Spleen (tissue), 11 donors: ENCODE data around the gene ACTR3C. TPM values are rescaled to one million over a fixed set of nuclear protein-coding genes. Genes with fewer than 3 reads are reported as not detected.
"Not testable (repeated sequence)": the region's sequence is repeated elsewhere in the genome, so short reads cannot be mapped to it uniquely, and the experiment has no call there.

Source experiments
- DNase-seq: peaks from one replicate; pipeline ENCODE4 v3.0.0-alpha.2; 2020
- H3K27ac ChIP-seq, 8 donors: fragments of 200-600 bp; sonication (generic) in 7 of 8; 1 replicate in 4 of 8; 2 replicates in 4 of 8; pipeline versions ENCODE4 v1.5.0 to v1.8.0; 2016 to 2021; ENCODE audit warnings: inconsistent platforms in 4 of 8, mild to moderate bottlenecking in 4 of 8, moderate library complexity in 1 of 8
- H3K27me3 ChIP-seq, 7 donors: fragments of 200-600 bp; sonication (generic) in 6 of 7; replicated peaks in 1 of 7; 1 replicate in 4 of 7; 2 replicates in 3 of 7; pipeline versions ENCODE4 v1.5.0 to v1.8.0; 2016 to 2021; ENCODE audit warnings: inconsistent platforms in 3 of 7, mild to moderate bottlenecking in 1 of 7
- H3K36me3 ChIP-seq, 6 donors: fragments of 200-600 bp; sonication (generic) in 5 of 6; 1 replicate in 4 of 6; 2 replicates in 2 of 6; pipeline versions ENCODE4 v1.5.0 to v1.8.0; 2016 to 2021; ENCODE audit warnings: inconsistent platforms in 2 of 6
- H3K4me1 ChIP-seq, 6 donors: fragments of 200-600 bp; sonication (generic) in 5 of 6; 1 replicate in 3 of 6; 2 replicates in 3 of 6; pipeline versions ENCODE4 v1.5.0 to v1.8.0; 2016 to 2021; ENCODE audit warnings: inconsistent platforms in 3 of 6
- H3K4me3 ChIP-seq, 8 donors: fragments of 200-600 bp; sonication (generic) in 7 of 8; 1 replicate in 4 of 8; 2 replicates in 4 of 8; pipeline versions ENCODE4 v1.5.0 to v1.8.0; 2016 to 2021; ENCODE audit warnings: inconsistent platforms in 4 of 8, mild to moderate bottlenecking in 4 of 8, moderate library complexity in 2 of 8
- H3K9me3 ChIP-seq, 8 donors: fragments of 200-600 bp; sonication (generic) in 7 of 8; 1 replicate in 4 of 8; 2 replicates in 4 of 8; pipeline versions ENCODE4 v1.5.0 to v1.8.0; 2016 to 2021; ENCODE audit warnings: inconsistent platforms in 4 of 8
- CTCF ChIP-seq, 11 experiments: fragments of 200-600 bp in 7 of 11; fragments of 450-650 bp in 4 of 11; sonication (generic) in 4 of 11; IDR thresholded peaks in 8 of 11; conservative IDR thresholded peaks in 3 of 11; 1 replicate in 7 of 11; 2 replicates in 4 of 11; pipeline versions ENCODE4 v1.4.0 to v1.8.0; 2016 to 2021; ENCODE audit warnings: antibody characterized with exemption in 11 of 11, inconsistent platforms in 4 of 11, mild to moderate bottlenecking in 1 of 11
- POLR2A ChIP-seq, 3 donors: fragments of 450-650 bp; IDR thresholded peaks; one replicate each; pipeline ENCODE4 v1.5.1; 2017; ENCODE audit warnings: antibody characterized with exemption in 3 of 3, mild to moderate bottlenecking in 1 of 3
- POLR2AphosphoS5 ChIP-seq, 3 donors: sonication (generic); formaldehyde crosslinking; IDR thresholded peaks; one replicate each; pipeline ENCODE4 v1.5.1; 2017; ENCODE audit warnings: antibody characterized with exemption in 3 of 3
- WGBS, 5 donors: extraction: QIAGEN DNeasy Blood & Tissue Kit in 3 of 5; methylation state at CpG; one replicate each; pipeline versions ENCODE4 v1.1.5 to v1.1.7; 2013 to 2018; 5-methylcytosine and 5-hydroxymethylcytosine counted together
- intact Hi-C: fragments of 100-400 bp; cut with DNase I; formaldehyde crosslinking; loops from one replicate; pipeline ENCODE4 v1.15.0; 2023; ENCODE audit warnings: low total_unique reads
- polyA plus RNA-seq, 3 donors: library from polyadenylated mRNA; stranded (reverse); fragments of 200-250 nt; gene quantifications; one replicate each; pipeline ENCODE4 v1.2.1, GENCODE V29; 2013
- total RNA-seq, 7 donors: library from RNA; depleted of rRNA in 3 of 7; stranded (reverse); fragments of >200 nt in 3 of 7; fragmentation: NEBNext Ultra II Directional in 4 of 7; extraction: Animal tissue kit (Norgen Biotek cat#: 25700) in 4 of 7; gene quantifications; one replicate each; pipeline versions ENCODE4 v1.1.0 to v1.2.1, GENCODE V29; 2016 to 2021
- donor health status: healthy with polysubstance abuse.
- donor health status: DM: no; HTN: no; CAD: no; lungs with moderate emphysema.
- donor health status: DM: no; HTN: no; CAD: no.
- donor health status: Bipolar disorder and iron deficiency.
- donor health status: healthy.
- donor health status: DM: no; HTN: no; CAD: no.
- donor health status: DM: yes; HTN: yes; CAD: no.

Gene ACTR3C
- total and polyA plus RNA-seq, 10 donors, result 0.78 to 18.6 (median 7.6) TPM

- no peaks in the 10 kb centered on the region for H3K27me3 ChIP-seq
- H3K9me3 ChIP-seq, result no peaks in the 10 kb centered on the region
- 88 to 99% (median 98%) methylated on average over 5 of the region's 5 CpGs for WGBS, 5 donors
- no peak for TF ChIP-seq POLR2A (IDR thresholded peaks at IDR 0.05)
- TF ChIP-seq CTCF (IDR thresholded peaks at IDR 0.05 in 8 of 11, conservative IDR thresholded peaks at IDR 0.05 in 3 of 11), result no peak
- TF ChIP-seq POLR2AphosphoS5 (IDR thresholded peaks at IDR 0.05), result no peak
- intact Hi-C loops, result no loop called here
- DNase-seq, result no peak
- H3K36me3 ChIP-seq, result no peaks in the 10 kb centered on the region
- no peak overlapping the region for H3K27ac ChIP-seq
- H3K4me1 ChIP-seq, result peaks cover 0 to 11% (median 0%) of the 10 kb centered on the region in 6 donors
- no peak overlapping the region for H3K4me3 ChIP-seq
Measured at GRCh38 chr7:150314639-150315239, 8.6 kb downstream of the ACTR3C start.

GRCh38 chr7:150313870-150314269, 9.5 kb downstream of the ACTR3C start:
- Histone ChIP-seq H3K27ac (no peak overlapping the region), H3K4me1 (peaks cover 0 to 2% (median 0%) of the 10 kb centered on the region in 6 donors), H3K9me3 (no peaks in the 10 kb centered on the region), H3K27me3 (no peaks in the 10 kb centered on the region), H3K4me3 (no peak overlapping the region), H3K36me3 (no peaks in the 10 kb centered on the region)
- DNase-seq, result no peak
- intact Hi-C loops, result no loop called here
- TF ChIP-seq POLR2AphosphoS5 (IDR thresholded peaks at IDR 0.05), result no peak
- no peak for TF ChIP-seq CTCF (IDR thresholded peaks at IDR 0.05 in 8 of 11, conservative IDR thresholded peaks at IDR 0.05 in 3 of 11)
- no peak for TF ChIP-seq POLR2A (IDR thresholded peaks at IDR 0.05)
- 90 to 95% (median 93%) methylated on average over 6 of the region's 6 CpGs for WGBS, 5 donors

- H3K27me3 ChIP-seq, result no peaks in the 10 kb centered on the region
- intact Hi-C loops, result no loop called here
- H3K9me3 ChIP-seq, result no peaks in the 10 kb centered on the region
- WGBS, 5 donors, result 81 to 94% (median 86%) methylated on average over 3 of the region's 3 CpGs
- no peak overlapping the region for H3K4me3 ChIP-seq
- H3K36me3 ChIP-seq, result no peaks in the 10 kb centered on the region
- no peak overlapping the region for H3K27ac ChIP-seq
- no peak for DNase-seq
- TF ChIP-seq POLR2A (IDR thresholded peaks at IDR 0.05) (no peak), CTCF (IDR thresholded peaks at IDR 0.05 in 8 of 11, conservative IDR thresholded peaks at IDR 0.05 in 3 of 11) (no peak), POLR2AphosphoS5 (IDR thresholded peaks at IDR 0.05) (no peak)
- no peaks in the 10 kb centered on the region for H3K4me1 ChIP-seq
Measured at GRCh38 chr7:150313367-150313809, 10.0 kb downstream of the ACTR3C start.

GRCh38 chr7:150312649-150313366, 10.5 kb downstream of the ACTR3C start:
- DNase-seq, H3K9me3 ChIP-seq, H3K4me3 ChIP-seq, H3K36me3 ChIP-seq, H3K27ac ChIP-seq, intact Hi-C loops, H3K4me1 ChIP-seq, H3K27me3 ChIP-seq: not testable (repeated sequence)
- WGBS, 5 donors, result 79 to 90% (median 87%) methylated on average over 7 of the region's 7 CpGs
